Panc1 (cell line): ENCODE measurements around the gene SAXO2. TPM values are rescaled to one million over a fixed set of nuclear protein-coding genes. Genes with fewer than 3 reads are reported as not detected.
"Not testable (repeated sequence)": the region's sequence is repeated elsewhere in the genome, so short reads cannot be mapped to it uniquely, and the experiment has no call there.

Experiments
- ATAC-seq: fragments of 200-7000 bp; cut with Tn5 transposase; 2 replicates; pipeline ENCODE4 v1.9.1; 2020; ENCODE audit warnings: mild to moderate bottlenecking, moderate library complexity
- BruUV-seq: library from RNA; stranded (reverse); fragments of 400-500 nt; replicated peaks from 2 replicates; lab custom pipeline; 2021; lab: Mats Ljungman, UMichigan
- CTCF ChIA-PET: fragments of 300-600 bp; sonication (Branson Sonifier 250); formaldehyde crosslinking; loops from one replicate; lab custom pipeline; 2022; ENCODE audit warnings: antibody characterized with exemption; lab: Charles Lee
- POLR2A ChIA-PET: fragments of 300-600 bp; sonication (Branson Sonifier 250); formaldehyde crosslinking; loops from one replicate; lab custom pipeline; 2022; ENCODE audit warnings: antibody characterized with exemption; lab: Charles Lee
- DNase-seq: peaks from one replicate; pipeline ENCODE4 v3.0.0-alpha.2; 2010; ENCODE audit warnings: low read depth, low spot score
- H3K27ac ChIP-seq: 2 replicates; pipeline ENCODE4 v1.5.1; 2011; ENCODE audit warnings: mild to moderate bottlenecking, low read length, inconsistent platforms
- H3K27me3 ChIP-seq: fragments of 200-500 bp; sonication (Bioruptor generic); 2 replicates; pipeline ENCODE4 v1.6.0; 2014; ENCODE audit warnings: low read length, inconsistent platforms; ENCODE audit not compliant: control insufficient read depth, insufficient read depth
- H3K36me3 ChIP-seq: fragments of 200-500 bp; sonication (Bioruptor generic); 2 replicates; pipeline ENCODE4 v1.5.1; 2014; ENCODE audit warnings: inconsistent platforms, mild to moderate bottlenecking, low read length, moderate library complexity; ENCODE audit not compliant: control insufficient read depth, insufficient read depth
- H3K4me1 ChIP-seq: 2 replicates; pipeline ENCODE4 v1.5.1; 2011; ENCODE audit warnings: inconsistent platforms, mild to moderate bottlenecking, low read length, moderate library complexity; ENCODE audit not compliant: control insufficient read depth, insufficient read depth
- H3K4me3 ChIP-seq, 2 experiments: 2 replicates each; pipeline ENCODE4 v1.5.1; 2011 to 2012; ENCODE audit warnings: low read depth in 2 of 2, low read length in 2 of 2, mild to moderate bottlenecking in 2 of 2, inconsistent platforms in 1 of 2, moderate library complexity in 1 of 2
- H3K9me3 ChIP-seq: fragments of 200-500 bp; sonication (Bioruptor generic); 2 replicates; pipeline ENCODE4 v1.5.1; 2014; ENCODE audit warnings: low read depth, mild to moderate bottlenecking, inconsistent platforms, low read length, moderate library complexity; ENCODE audit not compliant: control insufficient read depth, insufficient read depth
- POLR2AphosphoS5 ChIP-seq: IDR thresholded peaks from 2 replicates; pipeline ENCODE4 v1.6.1; 2012; ENCODE audit warnings: mild to moderate bottlenecking, low read depth, low read length, moderate library complexity
- REST ChIP-seq, 2 experiments: IDR thresholded peaks; 2 replicates each; pipeline ENCODE4 v1.6.1; 2011 to 2012; ENCODE audit warnings: low read depth in 2 of 2, control low read depth in 1 of 2, low read length in 1 of 2, mild to moderate bottlenecking in 1 of 2, moderate library complexity in 1 of 2; ENCODE audit not compliant: insufficient read depth in 1 of 2
- SIN3A ChIP-seq: IDR thresholded peaks from 2 replicates; pipeline ENCODE4 v1.6.1; 2012; ENCODE audit warnings: low read depth, mild to moderate bottlenecking, low read length, moderate library complexity, borderline replicate concordance; ENCODE audit not compliant: insufficient read depth
- TCF7L2 ChIP-seq: IDR thresholded peaks from 2 replicates; pipeline ENCODE4 v1.6.1; 2011; ENCODE audit warnings: mild to moderate bottlenecking, low read depth, low read length, inconsistent platforms
- in situ Hi-C: cut with HindIII; loops from 2 replicates; pipeline ENCODE4 v1.10.0; 2016; ENCODE audit warnings: low sequenced_read_pairs, low pct_unique_long_range_greater_than_20kb
- intact Hi-C: fragments of 100-400 bp; cut with micrococcal nuclease; formaldehyde crosslinking; loops from one replicate; pipeline ENCODE4 v1.10.0; 2022; ENCODE audit not compliant: unreplicated experiment
- total RNA-seq: library from RNA; stranded (reverse); gene quantifications from one replicate; pipeline ENCODE4 v1.2.1, GENCODE V29; 2021; ENCODE audit not compliant: unreplicated experiment
- TF ChIP-seq, protein P1 (sequence below): fragments of 450-650 bp; IDR thresholded peaks from 2 replicates; pipeline ENCODE4 v1.5.1; 2017; ENCODE audit warnings: mild to moderate bottlenecking

Gene SAXO2
- total RNA-seq, 1 experiment from 2014 or later = 1.1 TPM

GRCh38 chr15:82263350-82263749 lies 732 bp downstream of the SAXO2 start:
- Histone ChIP-seq H3K27me3 (no peaks in the 10 kb centered on the region), H3K4me1 (peaks cover 10% of the 10 kb centered on the region), H3K27ac (no peak overlapping the region), H3K9me3 (no peaks in the 10 kb centered on the region), H3K4me3 (peak overlapping the region; percentile 66 to 74), H3K36me3 (0 out of 2 replicates have a peak, but pooled peaks cover 2% of the 10 kb centered on the region)
- DNase-seq (peak; percentile 15), ATAC-seq (no peak; the same call in 1 of the 2 replicates)
- TSS peak; percentile 77 for BruUV-seq
- intact Hi-C loops (no loop called here), in situ Hi-C loops (no loop called here)
- TF ChIP-seq, protein P1, sequence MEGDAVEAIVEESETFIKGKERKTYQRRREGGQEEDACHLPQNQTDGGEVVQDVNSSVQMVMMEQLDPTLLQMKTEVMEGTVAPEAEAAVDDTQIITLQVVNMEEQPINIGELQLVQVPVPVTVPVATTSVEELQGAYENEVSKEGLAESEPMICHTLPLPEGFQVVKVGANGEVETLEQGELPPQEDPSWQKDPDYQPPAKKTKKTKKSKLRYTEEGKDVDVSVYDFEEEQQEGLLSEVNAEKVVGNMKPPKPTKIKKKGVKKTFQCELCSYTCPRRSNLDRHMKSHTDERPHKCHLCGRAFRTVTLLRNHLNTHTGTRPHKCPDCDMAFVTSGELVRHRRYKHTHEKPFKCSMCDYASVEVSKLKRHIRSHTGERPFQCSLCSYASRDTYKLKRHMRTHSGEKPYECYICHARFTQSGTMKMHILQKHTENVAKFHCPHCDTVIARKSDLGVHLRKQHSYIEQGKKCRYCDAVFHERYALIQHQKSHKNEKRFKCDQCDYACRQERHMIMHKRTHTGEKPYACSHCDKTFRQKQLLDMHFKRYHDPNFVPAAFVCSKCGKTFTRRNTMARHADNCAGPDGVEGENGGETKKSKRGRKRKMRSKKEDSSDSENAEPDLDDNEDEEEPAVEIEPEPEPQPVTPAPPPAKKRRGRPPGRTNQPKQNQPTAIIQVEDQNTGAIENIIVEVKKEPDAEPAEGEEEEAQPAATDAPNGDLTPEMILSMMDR = no peak
- TF ChIP-seq TCF7L2 (no peak), SIN3A (no peak)
- ChIA-PET POLR2A (no interaction called here), CTCF (no interaction called here)

GRCh38 chr15:82267137-82267536 lies 4.5 kb downstream of the SAXO2 start:
- ATAC-seq, H3K27me3 ChIP-seq, in situ Hi-C loops, H3K9me3 ChIP-seq, H3K36me3 ChIP-seq, H3K4me1 ChIP-seq, intact Hi-C loops, CTCF ChIA-PET, H3K27ac ChIP-seq, H3K4me3 ChIP-seq, DNase-seq, BruUV-seq: not testable (repeated sequence)
- POLR2A ChIA-PET = interaction anchor here (0.6 kb wide), 1 partner anchor 133 kb away, joined by 3 read pairs; no protein-coding TSS in a partner anchor

DNA sequence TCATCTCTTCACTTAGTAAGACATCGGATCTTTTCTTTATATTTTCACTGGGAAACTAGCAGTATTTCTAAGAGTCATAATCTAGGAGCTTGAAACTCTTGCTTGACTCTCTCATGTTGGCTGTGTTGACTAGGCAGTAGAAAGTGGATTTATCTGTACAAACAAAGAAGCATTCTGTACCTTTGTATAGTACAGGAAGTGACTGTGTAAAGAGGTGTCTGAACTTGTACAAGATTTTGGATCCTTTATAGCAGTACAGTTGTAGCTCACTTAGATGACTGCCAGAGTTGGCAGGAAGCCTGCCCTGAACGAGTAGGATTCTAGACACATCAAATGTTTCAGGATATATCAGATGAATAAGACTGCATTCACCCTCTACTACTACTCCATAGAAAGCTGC lies 5.8 kb downstream of the SAXO2 start:
- intact Hi-C loops, H3K4me3 ChIP-seq, H3K27me3 ChIP-seq, H3K27ac ChIP-seq, in situ Hi-C loops, H3K36me3 ChIP-seq, DNase-seq, POLR2A ChIA-PET, H3K9me3 ChIP-seq, BruUV-seq, H3K4me1 ChIP-seq, CTCF ChIA-PET, ATAC-seq: not testable (repeated sequence)

GRCh38 chr15:82272154-82272553 lies 9.5 kb downstream of the SAXO2 start:
- intact Hi-C loops (no loop called here), in situ Hi-C loops (no loop called here)
- CTCF ChIA-PET = no interaction called here
- peaks cover 6% of the 10 kb centered on the region for H3K27me3 ChIP-seq
- DNase-seq (no peak), ATAC-seq (no peak)
- H3K4me1 ChIP-seq = no peaks in the 10 kb centered on the region
- BruUV-seq = no TSS peak
- POLR2A ChIA-PET = no interaction called here
- no peak overlapping the region for H3K27ac ChIP-seq
- H3K9me3 ChIP-seq = peaks cover 3% of the 10 kb centered on the region; the same call in 1 of the 2 replicates
- no peak overlapping the region for H3K4me3 ChIP-seq
- TF ChIP-seq, protein P1 = no peak
- TF ChIP-seq REST (IDR thresholded peaks at IDR 0.05; ENCODE audit: insufficient read depth in 1 of 2, low read depth in 2 of 2, low read length in 1 of 2) (no peak), SIN3A (no peak), TCF7L2 (no peak), POLR2AphosphoS5 (no peak)
- no peaks in the 10 kb centered on the region for H3K36me3 ChIP-seq
